ENCODE results near the gene SORBS1. TPM values are rescaled to one million over a fixed set of nuclear protein-coding genes. Genes with fewer than 3 reads are reported as not detected.
A peak's percentile ranks its signal among the peaks of the same experiment; 100 is the strongest.

SORBS1 gene
- total RNA-seq, 2 donors from 2014 or later: 16.7 to 17.9 TPM

- 67 to 98% methylated on average over 1 to 4 of the region's 4 CpGs for WGBS, 2 experiments (ENCODE audit: insufficient coverage in 1 of 2, insufficient read length in 1 of 2)
- Mint-ChIP-seq H3K9me3 (no peaks in the 10 kb centered on the region), H3K36me3 (ENCODE audit: low read depth) (no peaks in the 10 kb centered on the region), H3K27me3 (ENCODE audit: insufficient read depth) (no peaks in the 10 kb centered on the region), H3K4me3 (no peak overlapping the region), H3K27ac (no peak overlapping the region), H3K4me1 (peaks cover 16% of the 10 kb centered on the region)
- no peak overlapping the region for H3K27ac ChIP-seq (ENCODE audit: low read depth, low read length)
- H3K4me1 ChIP-seq (ENCODE audit: control insufficient read depth, insufficient read depth, low read length): peaks cover 9% of the 10 kb centered on the region
- no peak for DNase-seq
- no peak overlapping the region for H3K4me3 ChIP-seq (ENCODE audit: low read length)
- H3K9me3 ChIP-seq (ENCODE audit: control insufficient read depth, low read length): no peaks in the 10 kb centered on the region
- no peak overlapping the region for H3K9ac ChIP-seq (ENCODE audit: extremely low read depth, low read length, poor library complexity, severe bottlenecking)
- no peaks in the 10 kb centered on the region for H3K27me3 ChIP-seq (ENCODE audit: control insufficient read depth, insufficient read depth, low read length, poor library complexity, severe bottlenecking)
- H3K36me3 ChIP-seq (ENCODE audit: control insufficient read depth, insufficient read depth, low read length): no peaks in the 10 kb centered on the region
- no peak for TF ChIP-seq CTCF (conservative IDR thresholded peaks at IDR 0.05)
Observed at GRCh38 chr10:95431900-95432342, 129.2 kb downstream of the SORBS1 start.

GRCh38 chr10:95430231-95430951 is 130.8 kb downstream of the SORBS1 start:
- Histone ChIP-seq H3K36me3 (ENCODE audit: control insufficient read depth, insufficient read depth, low read length) (no peaks in the 10 kb centered on the region), H3K9me3 (ENCODE audit: control insufficient read depth, low read length) (no peaks in the 10 kb centered on the region), H3K4me3 (ENCODE audit: low read length) (no peak overlapping the region), H3K27ac (ENCODE audit: low read depth, low read length) (no peak overlapping the region), H3K27me3 (ENCODE audit: control insufficient read depth, insufficient read depth, low read length, poor library complexity, severe bottlenecking) (no peaks in the 10 kb centered on the region), H3K9ac (ENCODE audit: extremely low read depth, low read length, poor library complexity, severe bottlenecking) (no peak overlapping the region), H3K4me1 (ENCODE audit: control insufficient read depth, insufficient read depth, low read length) (peaks cover 17% of the 10 kb centered on the region)
- Mint-ChIP-seq H3K27ac (no peak overlapping the region), H3K4me1 (peaks cover 31% of the 10 kb centered on the region), H3K4me3 (no peak overlapping the region), H3K36me3 (ENCODE audit: low read depth) (no peaks in the 10 kb centered on the region), H3K27me3 (ENCODE audit: insufficient read depth) (no peaks in the 10 kb centered on the region), H3K9me3 (no peaks in the 10 kb centered on the region)
- 39 to 51% methylated on average over 6 to 12 of the region's 12 CpGs for WGBS, 2 experiments (ENCODE audit: insufficient coverage in 1 of 2, insufficient read length in 1 of 2)
- DNase-seq: peak; percentile 83
- peak; percentile 98 for TF ChIP-seq CTCF (conservative IDR thresholded peaks at IDR 0.05)

GRCh38 chr10:95429639-95430038 is 131.5 kb downstream of the SORBS1 start:
- no peaks in the 10 kb centered on the region for H3K9me3 ChIP-seq (ENCODE audit: control insufficient read depth, low read length)
- Mint-ChIP-seq H3K27ac (no peak overlapping the region), H3K9me3 (no peaks in the 10 kb centered on the region), H3K4me1 (peaks cover 39% of the 10 kb centered on the region), H3K36me3 (ENCODE audit: low read depth) (no peaks in the 10 kb centered on the region), H3K4me3 (no peak overlapping the region), H3K27me3 (ENCODE audit: insufficient read depth) (no peaks in the 10 kb centered on the region)
- H3K36me3 ChIP-seq (ENCODE audit: control insufficient read depth, insufficient read depth, low read length): no peaks in the 10 kb centered on the region
- no peak overlapping the region for H3K27ac ChIP-seq (ENCODE audit: low read depth, low read length)
- WGBS, 2 experiments (ENCODE audit: insufficient coverage in 1 of 2, insufficient read length in 1 of 2): 94% methylated on average over 2 to 4 of the region's 4 CpGs
- H3K9ac ChIP-seq (ENCODE audit: extremely low read depth, low read length, poor library complexity, severe bottlenecking): no peak overlapping the region
- DNase-seq: no peak
- TF ChIP-seq CTCF (conservative IDR thresholded peaks at IDR 0.05): no peak
- no peak overlapping the region for H3K4me3 ChIP-seq (ENCODE audit: low read length)
- H3K27me3 ChIP-seq (ENCODE audit: control insufficient read depth, insufficient read depth, low read length, poor library complexity, severe bottlenecking): no peaks in the 10 kb centered on the region
- H3K4me1 ChIP-seq (ENCODE audit: control insufficient read depth, insufficient read depth, low read length): peaks cover 20% of the 10 kb centered on the region

Data from endodermal cell (in vitro differentiated cells).